H54 (cell line): ENCODE results near the gene NMU.
"Not testable (repeated sequence)": the region's sequence is repeated elsewhere in the genome, so short reads cannot be mapped to it uniquely, and the experiment has no call there.

ENCODE experiments used
- DNase-seq: peaks from one replicate; pipeline ENCODE4 v3.0.0; 2011; ENCODE audit warnings: low spot score, mixed read lengths; ENCODE audit not compliant: insufficient read length
- FAIRE-seq: peaks from 3 replicates; lab custom pipeline; 2011; peaks lifted over from hg19 to GRCh38; lab: Jason Lieb, UNC
- POLR2A ChIP-seq: IDR thresholded peaks from 2 replicates; pipeline ENCODE4 v1.6.1; 2011; ENCODE audit warnings: low read depth, mild to moderate bottlenecking, low read length

NMU gene, protein sequence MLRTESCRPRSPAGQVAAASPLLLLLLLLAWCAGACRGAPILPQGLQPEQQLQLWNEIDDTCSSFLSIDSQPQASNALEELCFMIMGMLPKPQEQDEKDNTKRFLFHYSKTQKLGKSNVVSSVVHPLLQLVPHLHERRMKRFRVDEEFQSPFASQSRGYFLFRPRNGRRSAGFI

DNA sequence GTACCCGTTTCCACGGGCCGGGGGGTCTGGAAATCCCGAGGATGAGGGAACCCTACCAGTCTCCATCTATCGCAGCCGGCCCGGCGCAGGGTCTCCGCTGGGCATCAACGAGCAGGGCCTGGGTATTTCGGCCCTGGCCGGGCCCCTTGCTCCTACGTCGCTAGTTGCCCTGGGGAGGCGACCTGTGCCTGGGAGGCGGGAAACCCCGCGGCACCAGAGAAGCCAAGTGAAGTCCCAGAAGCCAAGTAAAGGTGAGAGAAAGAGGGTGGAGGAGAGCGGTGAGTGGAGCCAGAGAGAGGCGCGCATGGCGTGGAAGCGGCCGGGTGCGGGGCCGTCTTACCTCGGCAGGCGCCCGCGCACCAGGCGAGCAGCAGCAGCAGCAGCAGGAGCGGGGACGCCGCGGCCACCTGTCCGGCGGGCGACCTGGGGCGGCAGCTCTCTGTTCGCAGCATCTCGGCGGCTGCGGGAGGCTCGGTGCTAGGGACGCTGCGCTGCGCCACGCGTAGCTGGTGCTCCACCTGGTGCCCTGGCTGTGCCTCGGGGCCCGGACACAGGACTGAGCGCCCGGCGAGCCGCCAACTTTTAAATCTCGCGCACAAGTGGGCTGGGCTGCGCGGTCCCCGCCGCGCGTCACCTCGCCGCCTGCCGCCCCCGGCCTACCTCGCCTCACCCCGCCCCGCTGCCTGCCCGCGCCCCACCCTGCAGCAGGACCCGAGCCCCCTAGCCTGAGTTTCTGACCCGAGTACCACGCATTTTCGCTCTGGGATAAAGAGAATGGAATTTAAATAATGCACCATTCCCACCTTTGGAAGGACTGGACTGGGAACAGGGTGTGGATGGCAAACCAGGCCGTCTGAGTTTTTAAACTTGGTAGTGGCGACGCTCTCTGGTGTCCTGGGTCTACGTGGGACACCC lies at the start of gene NMU:
Gene NMU (minus strand): TSS at position 558 of the 915 bp plus-strand sequence. CDS start 106 bp downstream, at position 452.
- DNase-seq (peak; percentile 25), FAIRE-seq (no peak)
- peak; percentile 57 for TF ChIP-seq POLR2A

DNA sequence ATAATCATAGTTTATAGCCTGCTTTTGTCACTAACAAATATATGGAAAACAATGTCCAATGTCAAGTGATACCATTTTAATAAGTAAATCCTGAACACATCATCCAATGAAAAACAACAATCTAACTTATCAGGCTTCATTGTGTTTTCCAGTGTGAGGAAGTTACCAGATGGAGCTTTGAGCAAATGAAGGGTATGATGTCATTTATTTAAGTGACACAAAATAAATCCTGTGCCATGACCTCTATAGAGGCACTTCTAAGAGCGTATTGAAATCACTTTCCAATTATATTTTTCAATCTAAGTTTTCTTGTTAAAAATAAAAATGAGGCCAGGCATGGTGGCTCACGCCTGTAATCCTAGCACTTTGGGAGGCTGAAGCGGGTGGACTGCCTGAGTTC lies 48.2 kb upstream of the NMU start:
- FAIRE-seq, result no peak

GRCh38 chr4:55682797-55683196 lies 46.7 kb upstream of the NMU start:
- not testable (repeated sequence) for FAIRE-seq, DNase-seq

More for the DNA sequence above, 48.2 kb upstream of the NMU start:
- DNase-seq, result no peak
- TF ChIP-seq POLR2A, result no peak

DNA sequence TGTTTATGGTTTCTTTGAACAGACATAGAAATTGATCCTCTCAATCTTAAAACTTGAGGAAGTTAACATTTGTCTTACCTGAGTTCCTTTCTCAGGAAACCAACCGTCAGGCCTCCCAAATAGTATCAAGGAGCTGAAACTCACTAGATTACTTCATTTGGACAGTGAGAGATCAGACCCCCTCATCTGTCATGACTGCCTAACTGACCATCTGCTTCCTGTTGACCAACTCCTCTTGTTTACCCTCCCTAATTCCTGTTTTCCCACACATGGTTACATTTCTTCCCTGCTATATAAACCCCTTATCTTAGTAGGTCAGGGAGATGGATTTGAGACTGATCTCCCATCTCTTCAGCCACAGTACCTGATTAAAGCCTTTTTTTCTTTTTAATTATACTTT lies 46.2 kb upstream of the NMU start:
- DNase-seq, result no peak
- no peak for TF ChIP-seq POLR2A
- no peak for FAIRE-seq

DNA sequence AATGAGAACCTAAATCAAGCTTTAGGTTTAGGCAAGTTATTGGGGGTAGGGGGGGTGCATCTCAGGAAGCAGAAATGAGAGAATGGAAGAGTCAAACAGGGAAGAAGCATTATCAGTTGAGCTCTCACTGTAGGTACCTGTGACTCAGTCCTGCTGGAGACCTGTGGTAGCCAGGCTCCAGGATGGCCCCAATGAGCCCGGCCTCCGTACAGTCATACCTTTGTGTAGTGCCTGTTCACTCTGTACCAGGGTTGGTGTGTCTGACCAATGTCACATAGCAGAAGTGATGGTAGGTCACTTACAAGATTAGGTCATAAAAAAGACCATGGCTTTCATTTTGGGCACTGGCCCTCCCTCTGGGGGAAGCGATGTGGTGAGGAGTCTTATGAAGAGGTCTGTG lies 45.3 kb upstream of the NMU start:
- TF ChIP-seq POLR2A, result no peak
- no peak for FAIRE-seq
- DNase-seq, result no peak

- TF ChIP-seq POLR2A, result no peak
- DNase-seq (no peak), FAIRE-seq (no peak)
Measured at GRCh38 chr4:55675196-55675793, 39.2 kb upstream of the NMU start.

DNA sequence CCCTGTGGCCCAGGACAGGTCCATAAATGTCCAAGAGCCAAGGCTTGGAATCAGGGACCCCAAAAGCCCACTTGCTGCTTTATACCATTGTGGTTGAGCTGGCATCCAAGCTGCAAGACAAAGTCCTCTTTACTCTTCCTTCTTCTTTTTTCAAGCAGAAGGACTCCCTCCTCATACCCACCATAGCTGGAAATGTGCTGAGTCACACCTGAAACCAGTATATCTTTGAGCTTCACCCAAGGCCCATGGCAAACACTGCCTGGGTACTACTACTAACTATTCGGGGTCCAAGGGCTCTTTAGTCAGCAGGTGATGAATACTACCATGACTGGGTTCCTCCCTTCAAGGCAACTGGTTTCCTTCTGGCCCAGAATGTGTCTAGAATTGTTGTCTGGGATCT lies 37.3 kb upstream of the NMU start:
- no peak for TF ChIP-seq POLR2A
- FAIRE-seq, result no peak
- DNase-seq, result no peak

DNA sequence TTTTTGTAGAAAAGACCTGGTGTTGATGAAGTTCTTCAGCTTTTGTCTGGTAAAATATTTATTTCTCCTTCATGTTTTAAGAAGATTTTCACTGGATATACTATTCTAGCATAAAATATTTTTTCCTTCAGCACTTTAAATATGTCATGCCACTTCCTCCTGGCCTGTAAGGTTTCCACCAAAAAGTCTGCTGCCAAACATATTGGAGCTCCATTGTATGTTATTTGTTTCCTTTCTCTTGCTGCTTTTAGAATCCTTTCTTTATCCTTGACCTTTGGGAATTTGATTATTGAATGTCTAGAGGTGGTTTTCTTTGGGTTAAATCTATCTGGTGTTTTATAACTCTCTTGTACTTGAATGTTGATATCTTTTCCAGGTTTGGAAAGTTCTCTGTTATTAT lies 35.6 kb upstream of the NMU start:
- DNase-seq (no peak), FAIRE-seq (no peak)
- TF ChIP-seq POLR2A, result no peak

- FAIRE-seq, result no peak
- no peak for DNase-seq
- no peak for TF ChIP-seq POLR2A
Measured at GRCh38 chr4:55670695-55671094, 34.6 kb upstream of the NMU start.

- no peak for TF ChIP-seq POLR2A
- DNase-seq, result no peak
- FAIRE-seq, result no peak
Measured at GRCh38 chr4:55668449-55668848, 32.4 kb upstream of the NMU start.

GRCh38 chr4:55666535-55666934 lies 30.4 kb upstream of the NMU start:
- DNase-seq (no peak), FAIRE-seq (no peak)
- no peak for TF ChIP-seq POLR2A

DNA sequence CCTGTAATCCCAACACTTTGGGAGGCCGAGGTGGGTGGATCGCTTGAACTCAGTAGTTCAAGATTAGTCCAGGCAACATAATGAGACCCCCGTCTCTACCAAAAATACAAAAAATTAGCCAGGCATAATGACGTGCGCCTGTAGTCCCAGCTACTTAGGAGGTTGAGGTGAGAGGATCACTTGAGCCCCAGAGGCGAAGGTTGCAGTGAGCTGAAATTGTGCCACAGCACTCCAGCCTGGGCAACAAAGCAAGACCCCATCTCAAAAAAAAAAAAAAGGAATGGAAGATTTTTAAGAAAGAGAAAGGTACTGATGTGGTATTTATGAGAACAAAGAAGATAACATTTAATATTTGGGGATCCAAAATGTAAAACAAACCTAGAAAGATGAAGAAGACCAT lies 27.0 kb upstream of the NMU start:
- FAIRE-seq (no peak), DNase-seq (no peak)
- no peak for TF ChIP-seq POLR2A

- FAIRE-seq (no peak), DNase-seq (no peak)
- no peak for TF ChIP-seq POLR2A
Measured at GRCh38 chr4:55661398-55662056, 25.4 kb upstream of the NMU start.

GRCh38 chr4:55658657-55659056 lies 22.6 kb upstream of the NMU start:
- FAIRE-seq (no peak), DNase-seq (no peak)
- TF ChIP-seq POLR2A, result no peak
